Astrocyte (in vitro differentiated cells and primary cell): ENCODE measurements around the gene GNG14.

Experiments
- CTCF ChIP-seq: IDR thresholded peaks from 2 replicates; pipeline ENCODE4 v1.5.1; 2011; ENCODE audit warnings: low read depth, mild to moderate bottlenecking, inconsistent platforms, low read length, moderate library complexity; ENCODE audit not compliant: insufficient read depth
- EZH2 ChIP-seq: IDR thresholded peaks from 2 replicates; pipeline ENCODE4 v1.6.1; 2012; ENCODE audit warnings: mild to moderate bottlenecking, low read length, inconsistent platforms; ENCODE audit not compliant: insufficient read depth

GRCh38 chr19:12737835-12738351 is 50.1 kb downstream of the GNG14 start:
- no peak for TF ChIP-seq CTCF
- TF ChIP-seq EZH2 = no peak
